Keratinocyte (primary cell): ENCODE results near the gene PLEKHA6. TPM values are rescaled to one million over a fixed set of nuclear protein-coding genes. Genes with fewer than 3 reads are reported as not detected.

Experiments
- DNase-seq: peaks from one replicate; pipeline ENCODE4 v3.0.0-alpha.2; 2011; ENCODE audit warnings: low read depth, missing footprints, low spot score
- FAIRE-seq: peaks from 2 replicates; lab custom pipeline; 2011; peaks lifted over from hg19 to GRCh38; lab: Jason Lieb, UNC
- H2AFZ ChIP-seq: 2 replicates; pipeline ENCODE4 v1.6.0; 2012; ENCODE audit warnings: low read length, control low read depth, inconsistent platforms; ENCODE audit not compliant: control insufficient read depth
- H3K27ac ChIP-seq: 2 replicates; pipeline ENCODE4 v1.5.1; 2011; ENCODE audit warnings: low read length; ENCODE audit not compliant: control insufficient read depth, insufficient read depth
- H3K27me3 ChIP-seq: 3 replicates; pipeline ENCODE4 v1.6.0; 2011; ENCODE audit warnings: low read length; ENCODE audit not compliant: control insufficient read depth, insufficient read depth; ENCODE audit errors: extremely low read depth
- H3K36me3 ChIP-seq, 2 experiments: 2 replicates in 1 of 2; 3 replicates in 1 of 2; pipeline ENCODE4 v1.5.1; 2011; ENCODE audit warnings: low read length in 2 of 2, mild to moderate bottlenecking in 1 of 2; ENCODE audit not compliant: control insufficient read depth in 2 of 2, insufficient read depth in 2 of 2; ENCODE audit errors: extremely low read depth in 1 of 2
- H3K4me1 ChIP-seq: 3 replicates; pipeline ENCODE4 v1.5.1; 2011; ENCODE audit warnings: low read length; ENCODE audit not compliant: control insufficient read depth, insufficient read depth; ENCODE audit errors: extremely low read depth
- H3K4me2 ChIP-seq: 3 replicates; pipeline ENCODE4 v1.6.0; 2011; ENCODE audit warnings: low read depth, low read length; ENCODE audit not compliant: control insufficient read depth, insufficient read depth; ENCODE audit errors: extremely low read depth
- H3K4me3 ChIP-seq, 3 experiments: fragments of 200-600 bp in 1 of 3; sonication (generic) in 1 of 3; 2 replicates in 2 of 3; 3 replicates in 1 of 3; pipeline ENCODE4 v1.5.1; 2011 to 2016; ENCODE audit warnings: low read length in 3 of 3, mild to moderate bottlenecking in 3 of 3, control low read depth in 2 of 3, inconsistent platforms in 1 of 3, low read depth in 1 of 3, mixed read lengths in 1 of 3, mixed run types in 1 of 3, moderate library complexity in 1 of 3; ENCODE audit not compliant: control insufficient read depth in 2 of 3, insufficient read depth in 2 of 3; ENCODE audit errors: extremely low read depth in 1 of 3
- H3K79me2 ChIP-seq: 2 replicates; pipeline ENCODE4 v1.6.0; 2012; ENCODE audit warnings: low read length; ENCODE audit not compliant: control insufficient read depth, insufficient read depth
- H3K9ac ChIP-seq: 3 replicates; pipeline ENCODE4 v1.6.0; 2011; ENCODE audit warnings: low read length; ENCODE audit not compliant: control insufficient read depth, insufficient read depth; ENCODE audit errors: extremely low read depth
- H3K9me1 ChIP-seq: 3 replicates; pipeline ENCODE4 v1.6.0; 2011; ENCODE audit warnings: low read length; ENCODE audit not compliant: control insufficient read depth, insufficient read depth; ENCODE audit errors: extremely low read depth
- H3K9me3 ChIP-seq: 2 replicates; pipeline ENCODE4 v1.5.1; 2012; ENCODE audit warnings: low read depth, low read length; ENCODE audit not compliant: control insufficient read depth
- H4K20me1 ChIP-seq: 3 replicates; pipeline ENCODE4 v1.6.0; 2011; ENCODE audit warnings: low read length; ENCODE audit not compliant: control insufficient read depth, insufficient read depth; ENCODE audit errors: extremely low read depth
- CTCF ChIP-seq, 3 experiments: IDR thresholded peaks in 1 of 3; conservative IDR thresholded peaks in 1 of 3; optimal IDR thresholded peaks in 1 of 3; 2 replicates in 2 of 3; 3 replicates in 1 of 3; pipeline versions ENCODE3 to v1.5.1; 2011; ENCODE audit warnings: low read length in 3 of 3, mild to moderate bottlenecking in 3 of 3, moderate library complexity in 2 of 3, control low read depth in 1 of 3, inconsistent platforms in 1 of 3; ENCODE audit not compliant: insufficient read depth in 2 of 3; ENCODE audit errors: extremely low read depth in 1 of 3
- EZH2 ChIP-seq: IDR thresholded peaks from one replicate; pipeline ENCODE4 v1.6.1; 2012; ENCODE audit warnings: inconsistent platforms, mild to moderate bottlenecking, low read length, moderate library complexity
- dilution Hi-C: fragments of 300-500 bp; cut with MboI; formaldehyde crosslinking; loops from one replicate; pipeline ENCODE4 v1.7.0; 2020; ENCODE audit warnings: low sequenced_read_pairs; ENCODE audit not compliant: extremely low pct_ligation_motif_present
- polyA plus RNA-seq, 5 experiments: library from polyadenylated mRNA; depleted of rRNA in 3 of 5; stranded (reverse) in 3 of 5; stranded (forward) in 1 of 5; unstranded in 1 of 5; fragments of >200 nt; gene quantifications; 1 replicate in 1 of 5; 2 replicates in 3 of 5; 3 replicates in 1 of 5; pipeline versions ENCODE4 v1.2.1 to v1.2.3, GENCODE V29; 2011 to 2012; ENCODE audit warnings: missing spikeins in 2 of 5, low read depth in 1 of 5, low replicate concordance in 1 of 5

Gene PLEKHA6
- polyA plus RNA-seq, 1 donor (not counting 4 experiments of a cell fraction or from before 2014, with no cell fraction given), result 1.5 TPM

- H3K4me3 ChIP-seq, result no peak overlapping the region
- no peak overlapping the region for H3K9ac ChIP-seq
- no peaks in the 10 kb centered on the region for H3K27me3 ChIP-seq
- H3K79me2 ChIP-seq, result no peaks in the 10 kb centered on the region
- no peak overlapping the region for H3K27ac ChIP-seq
- no peaks in the 10 kb centered on the region for H3K9me3 ChIP-seq
- dilution Hi-C loops, result no loop called here
- FAIRE-seq (no peak), DNase-seq (no peak)
- no peak overlapping the region for H3K4me2 ChIP-seq
- H3K4me1 ChIP-seq, result peaks cover 3% of the 10 kb centered on the region
- H3K36me3 ChIP-seq, result no peaks in the 10 kb centered on the region
- H2AFZ ChIP-seq, result no peak overlapping the region
- no peaks in the 10 kb centered on the region for H4K20me1 ChIP-seq
- TF ChIP-seq CTCF (optimal IDR thresholded peaks at IDR 0.05 in 1 of 3, IDR thresholded peaks at IDR 0.05 in 1 of 3, conservative IDR thresholded peaks at IDR 0.05 in 1 of 3; ENCODE audit: extremely low read depth in 1 of 3, insufficient read depth in 2 of 3, low read length in 3 of 3), result no peak
- TF ChIP-seq EZH2, result no peak
- H3K9me1 ChIP-seq, result no peaks in the 10 kb centered on the region
These were observed 9.4 kb upstream of the PLEKHA6 start for GRCh38 chr1:204368996-204369726.

- no peaks in the 10 kb centered on the region for H3K79me2 ChIP-seq
- H3K4me3 ChIP-seq, result no peak overlapping the region
- no peak overlapping the region for H2AFZ ChIP-seq
- DNase-seq (no peak), FAIRE-seq (no peak)
- no peak overlapping the region for H3K27ac ChIP-seq
- H3K36me3 ChIP-seq, result no peaks in the 10 kb centered on the region
- no peak overlapping the region for H3K9ac ChIP-seq
- H3K4me2 ChIP-seq, result no peak overlapping the region
- H3K4me1 ChIP-seq, result peaks cover 12% of the 10 kb centered on the region
- H4K20me1 ChIP-seq, result no peaks in the 10 kb centered on the region
- H3K9me1 ChIP-seq, result no peaks in the 10 kb centered on the region
- H3K9me3 ChIP-seq, result no peaks in the 10 kb centered on the region
- H3K27me3 ChIP-seq, result no peaks in the 10 kb centered on the region
- dilution Hi-C loops, result no loop called here
- TF ChIP-seq EZH2 (no peak), CTCF (optimal IDR thresholded peaks at IDR 0.05 in 1 of 3, IDR thresholded peaks at IDR 0.05 in 1 of 3, conservative IDR thresholded peaks at IDR 0.05 in 1 of 3; ENCODE audit: extremely low read depth in 1 of 3, insufficient read depth in 2 of 3, low read length in 3 of 3) (no peak)
These were observed 8.2 kb upstream of the PLEKHA6 start for GRCh38 chr1:204367956-204368355.
